D721Med (cell line): ENCODE data around the gene HOXD11.

Experiments
- DNase-seq: peaks from one replicate; pipeline ENCODE4 v3.0.0; 2011; ENCODE audit warnings: low spot score; ENCODE audit not compliant: insufficient read length
- FAIRE-seq: peaks from 2 replicates; lab custom pipeline; 2011; peaks lifted over from hg19 to GRCh38; lab: Jason Lieb, UNC
- TF ChIP-seq, protein P1 (sequence below): IDR thresholded peaks from 2 replicates; pipeline ENCODE4 v1.5.1; 2012; ENCODE audit warnings: mild to moderate bottlenecking, control low read depth; ENCODE audit not compliant: insufficient read depth; ENCODE audit errors: missing control alignments

Gene HOXD11

DNA sequence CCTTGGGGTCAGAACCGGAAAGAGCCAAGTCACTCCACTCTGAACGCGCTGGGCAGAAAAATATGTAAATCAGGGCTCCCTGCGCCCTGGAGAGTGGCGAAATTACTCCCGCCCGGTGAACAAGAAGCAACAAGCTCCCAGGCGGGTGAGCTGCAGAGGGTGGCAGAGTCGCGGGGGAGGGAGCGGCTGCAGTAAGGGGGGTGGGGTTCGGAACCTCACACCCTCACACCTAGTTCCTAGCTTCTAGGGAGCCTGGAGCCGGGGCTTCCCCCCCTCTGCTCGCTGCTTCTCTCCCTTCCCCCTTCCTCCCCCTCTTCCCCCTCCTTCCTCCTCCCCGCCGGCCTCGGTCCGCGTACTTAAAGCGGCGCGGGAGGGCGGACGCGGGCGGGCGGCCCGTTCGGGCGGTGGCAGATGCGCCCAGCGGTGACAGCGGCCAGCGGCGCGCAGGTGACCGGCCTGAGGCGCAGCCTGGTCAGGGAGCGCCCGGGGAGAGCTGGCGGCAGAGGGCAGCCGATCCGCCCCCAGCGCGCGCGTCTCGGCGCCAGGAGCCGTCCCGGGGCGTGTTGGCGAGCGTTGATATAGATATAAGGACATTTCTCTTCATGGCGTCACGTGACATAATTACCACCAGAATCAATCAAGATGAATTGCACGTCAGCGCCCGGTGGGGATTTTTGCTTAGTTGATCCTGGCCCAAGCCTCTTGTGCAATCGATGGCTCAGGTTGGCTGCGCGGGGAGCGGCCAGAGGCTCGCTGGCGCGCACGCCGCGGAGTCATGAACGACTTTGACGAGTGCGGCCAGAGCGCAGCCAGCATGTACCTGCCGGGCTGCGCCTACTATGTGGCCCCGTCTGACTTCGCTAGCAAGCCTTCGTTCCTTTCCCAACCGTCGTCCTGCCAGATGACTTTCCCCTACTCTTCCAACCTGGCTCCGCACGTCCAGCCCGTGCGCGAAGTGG lies at the start of gene HOXD11:
TSS of gene HOXD11 (plus strand) at position 700 of the 959 bp plus-strand sequence. CDS start at position 776, 76 bp downstream.
- FAIRE-seq (no peak), DNase-seq (no peak)
- TF ChIP-seq, protein P1, sequence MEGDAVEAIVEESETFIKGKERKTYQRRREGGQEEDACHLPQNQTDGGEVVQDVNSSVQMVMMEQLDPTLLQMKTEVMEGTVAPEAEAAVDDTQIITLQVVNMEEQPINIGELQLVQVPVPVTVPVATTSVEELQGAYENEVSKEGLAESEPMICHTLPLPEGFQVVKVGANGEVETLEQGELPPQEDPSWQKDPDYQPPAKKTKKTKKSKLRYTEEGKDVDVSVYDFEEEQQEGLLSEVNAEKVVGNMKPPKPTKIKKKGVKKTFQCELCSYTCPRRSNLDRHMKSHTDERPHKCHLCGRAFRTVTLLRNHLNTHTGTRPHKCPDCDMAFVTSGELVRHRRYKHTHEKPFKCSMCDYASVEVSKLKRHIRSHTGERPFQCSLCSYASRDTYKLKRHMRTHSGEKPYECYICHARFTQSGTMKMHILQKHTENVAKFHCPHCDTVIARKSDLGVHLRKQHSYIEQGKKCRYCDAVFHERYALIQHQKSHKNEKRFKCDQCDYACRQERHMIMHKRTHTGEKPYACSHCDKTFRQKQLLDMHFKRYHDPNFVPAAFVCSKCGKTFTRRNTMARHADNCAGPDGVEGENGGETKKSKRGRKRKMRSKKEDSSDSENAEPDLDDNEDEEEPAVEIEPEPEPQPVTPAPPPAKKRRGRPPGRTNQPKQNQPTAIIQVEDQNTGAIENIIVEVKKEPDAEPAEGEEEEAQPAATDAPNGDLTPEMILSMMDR: no peak

DNA sequence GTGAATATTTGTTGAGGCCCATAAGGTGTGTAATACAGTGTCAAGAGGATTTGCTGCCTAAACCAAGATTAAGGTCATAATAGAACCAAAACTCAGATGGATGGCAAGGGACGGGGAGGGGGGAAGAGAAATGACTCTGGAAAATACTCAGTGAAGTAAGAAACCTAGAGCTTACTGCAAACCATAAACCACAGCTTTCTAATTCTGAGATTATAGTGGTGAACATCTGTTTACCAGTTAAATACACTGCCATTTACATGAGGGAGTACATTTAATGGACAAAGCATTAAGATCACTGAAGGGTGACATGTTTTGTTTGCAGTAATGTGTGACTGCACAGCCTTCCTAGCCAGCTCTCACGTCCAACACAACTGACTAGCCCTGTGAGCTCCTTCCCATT lies 43.1 kb upstream of the HOXD11 start:
- DNase-seq: no peak
- FAIRE-seq: no peak
- TF ChIP-seq, protein P1: no peak

DNA sequence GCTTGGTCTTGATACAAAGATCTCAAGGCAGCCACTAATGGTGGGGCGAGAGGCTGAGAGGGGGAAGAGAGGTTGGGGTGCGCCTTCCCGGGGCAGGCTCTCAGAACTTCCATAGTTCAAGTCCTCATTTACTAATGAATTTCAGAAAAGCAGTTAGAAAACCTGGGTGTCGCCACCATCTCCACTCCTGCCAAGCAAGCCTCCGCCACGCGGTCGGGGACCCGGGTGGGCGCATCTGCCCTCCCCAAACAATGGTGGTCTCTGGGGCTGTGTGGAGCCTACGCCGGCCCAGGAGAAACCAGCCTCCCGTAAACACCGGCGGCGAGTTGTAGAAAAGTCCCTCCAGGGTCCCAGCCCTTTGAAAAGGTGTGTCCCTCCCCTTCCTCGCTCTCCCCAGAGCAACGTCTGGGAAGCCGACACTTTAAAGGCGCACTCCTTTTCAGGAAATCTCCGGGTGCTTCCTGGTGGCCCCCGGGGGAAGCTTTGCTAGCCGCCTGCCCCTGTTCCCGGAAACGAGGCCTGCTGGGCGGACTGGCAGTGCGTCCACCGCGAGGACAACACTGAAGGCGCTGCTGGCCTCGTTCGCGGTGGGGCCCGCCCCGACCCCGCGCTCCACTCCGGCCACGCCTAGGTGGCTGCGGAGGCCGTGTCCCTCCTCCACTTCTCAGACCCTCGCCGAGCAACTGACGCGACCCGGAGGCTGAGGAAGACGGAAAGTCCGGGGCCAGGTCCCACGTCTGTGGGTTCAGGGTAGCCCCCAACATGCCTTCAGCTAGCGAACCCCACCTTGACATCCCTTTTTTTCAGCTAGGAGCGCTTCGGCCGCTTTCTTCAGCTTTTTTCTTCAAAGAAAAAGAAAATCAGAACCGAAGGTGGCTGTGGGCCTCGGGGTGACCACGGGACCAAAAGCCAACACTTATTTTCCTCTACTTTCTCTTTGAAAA lies 40.2 kb upstream of the HOXD11 start:
- DNase-seq: no peak
- TF ChIP-seq, protein P1: no peak
- FAIRE-seq: no peak

DNA sequence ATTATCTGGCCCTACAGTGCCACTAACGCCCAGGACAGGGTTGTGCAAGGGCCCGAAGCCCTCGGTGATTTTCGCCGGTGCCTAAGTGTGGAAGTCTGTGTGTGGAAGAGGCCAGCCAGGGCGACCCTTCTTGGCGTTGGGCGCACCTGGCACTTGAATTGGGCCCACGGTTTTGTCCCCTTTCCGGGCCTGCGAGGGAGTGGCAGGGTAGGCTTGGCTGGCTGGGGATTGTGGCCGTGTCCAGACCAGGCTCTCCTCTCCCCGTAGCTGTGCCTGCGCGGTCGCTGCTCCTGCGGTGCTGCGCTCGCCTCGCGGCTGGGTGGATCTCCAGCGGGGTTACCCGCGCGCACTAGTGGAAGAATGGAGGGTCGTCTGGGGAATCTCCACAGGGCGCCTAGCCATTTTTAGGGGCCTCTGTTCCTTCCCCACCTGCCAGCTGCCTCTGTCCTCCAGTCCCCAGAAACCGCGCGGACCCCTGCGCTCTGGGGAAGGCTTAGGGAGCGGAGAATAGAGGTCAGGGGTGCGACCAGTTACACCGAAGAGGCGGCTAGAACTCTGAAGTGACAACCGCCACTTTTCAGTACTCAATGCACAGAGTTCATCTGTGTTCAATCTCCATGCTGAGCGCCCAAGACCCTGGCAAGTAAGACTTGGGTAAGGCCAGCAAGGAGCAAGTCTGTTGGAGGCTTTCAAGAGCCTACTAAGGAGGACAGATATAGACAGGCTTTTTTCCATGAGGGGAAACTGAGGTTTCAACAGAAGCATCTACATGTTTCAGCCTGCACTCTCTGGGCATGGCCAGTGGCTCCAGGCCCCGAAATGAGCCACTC lies 39.3 kb upstream of the HOXD11 start:
- no peak for DNase-seq
- FAIRE-seq: no peak

DNA sequence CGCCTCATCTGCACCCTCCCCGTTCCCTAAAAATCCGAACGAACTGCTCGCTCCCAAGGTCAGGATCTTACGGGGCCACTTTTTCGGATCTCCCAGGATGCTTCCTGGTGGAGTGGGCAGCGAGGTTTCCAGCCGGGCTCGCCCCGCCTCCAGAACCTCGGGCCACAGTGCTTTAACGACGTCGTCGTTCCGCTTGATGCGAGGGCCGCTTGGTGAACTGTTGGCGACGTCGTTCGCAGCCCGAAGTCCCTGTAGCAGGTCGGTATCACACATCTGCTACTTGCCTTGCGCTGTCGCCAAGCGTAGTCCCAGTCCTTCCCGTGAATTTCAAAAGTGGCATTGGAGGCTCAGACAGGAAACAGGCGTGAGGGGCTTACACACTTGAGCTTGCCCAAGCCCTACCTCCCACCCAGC lies 38.7 kb upstream of the HOXD11 start:
- FAIRE-seq: no peak
- DNase-seq: no peak
- TF ChIP-seq, protein P1: no peak

More for the DNA sequence above, 39.3 kb upstream of the HOXD11 start:
- TF ChIP-seq, protein P1: no peak

DNA sequence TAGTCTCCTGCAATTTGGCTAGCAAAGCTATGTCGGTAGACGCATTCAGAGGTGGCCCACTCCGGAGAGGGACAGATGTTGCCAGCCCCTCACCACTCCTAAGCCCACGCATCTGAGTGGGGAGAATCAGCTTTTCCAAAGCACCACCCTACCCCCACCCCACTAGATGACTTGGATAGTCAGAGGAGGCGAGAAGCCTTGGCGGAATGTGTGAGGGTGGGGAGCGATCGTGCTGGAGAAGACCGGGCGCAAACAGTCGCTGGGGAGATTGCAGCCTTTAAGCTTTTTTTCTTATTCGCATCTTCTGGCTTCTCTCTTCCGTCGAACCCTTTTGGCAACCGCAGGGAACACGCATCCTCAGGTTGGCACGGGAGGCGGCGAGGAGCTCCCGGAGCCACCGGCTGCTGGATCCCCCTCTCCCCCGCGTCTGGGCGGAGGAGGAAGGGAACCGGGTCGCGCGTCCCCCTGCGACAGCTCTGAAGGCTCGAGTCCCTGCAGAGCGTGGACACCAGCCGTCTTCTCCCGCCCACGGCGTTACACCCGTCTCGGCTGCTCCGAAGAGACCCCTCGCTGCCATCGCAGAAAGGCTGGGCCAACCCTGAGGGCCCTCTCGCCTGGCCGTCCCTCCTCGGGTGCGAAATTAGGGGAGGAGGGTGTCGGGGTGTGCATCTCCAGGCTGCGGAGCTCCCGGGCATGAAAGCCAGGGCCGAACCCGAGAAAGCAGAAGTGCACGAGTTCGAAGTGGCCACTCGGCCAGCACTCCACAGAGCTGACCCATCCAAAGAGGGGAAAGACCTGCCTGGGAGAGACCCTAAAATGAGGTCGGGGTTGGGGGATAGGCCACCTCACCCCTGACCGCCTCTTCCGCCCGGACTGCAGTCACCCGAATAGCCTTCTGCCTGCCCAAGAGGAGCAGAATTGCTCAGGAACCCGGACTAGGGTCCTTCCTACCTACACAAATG lies 35.5 kb upstream of the HOXD11 start:
- no peak for FAIRE-seq
- DNase-seq: no peak
- TF ChIP-seq, protein P1: no peak
